ENCODE measurements around the gene ZNF883.
A peak's percentile ranks its signal among the peaks of the same experiment; 100 is the strongest.

The ZNF883 gene

DNA sequence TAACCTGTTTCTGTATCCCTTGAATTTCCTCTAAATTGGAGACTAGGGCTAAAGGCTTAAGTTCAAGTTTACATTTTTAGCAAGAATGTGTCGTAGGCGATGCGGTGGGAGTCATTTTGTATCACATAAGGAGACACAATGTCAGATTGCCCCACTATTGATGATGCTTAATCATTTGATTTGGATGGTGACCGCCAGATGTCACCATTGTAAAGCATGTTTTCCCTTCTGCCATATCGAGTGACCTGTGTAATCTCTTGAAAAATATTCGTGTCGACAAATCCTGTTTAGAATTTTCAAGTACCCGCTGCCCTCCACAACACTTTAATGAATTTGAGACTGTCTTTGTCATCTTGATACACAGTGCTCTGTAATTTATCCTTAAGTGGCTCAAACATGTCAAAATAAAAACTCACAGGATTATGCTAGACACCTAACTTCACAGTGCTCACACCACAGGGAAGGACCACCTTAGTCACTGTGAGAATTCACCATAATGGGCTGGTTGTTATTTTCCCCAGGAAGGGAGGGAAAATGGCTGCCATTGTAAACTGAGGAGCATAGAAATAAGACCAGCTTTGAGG is 86.8 kb downstream of the ZNF883 start:
- CTCF ChIA-PET, result interaction anchor here (0.9 to 3.6 kb wide), 6 partner anchors 8 to 187 kb away, joined by 4 to 18 read pairs (median 8); no protein-coding TSS in a partner anchor

DNA sequence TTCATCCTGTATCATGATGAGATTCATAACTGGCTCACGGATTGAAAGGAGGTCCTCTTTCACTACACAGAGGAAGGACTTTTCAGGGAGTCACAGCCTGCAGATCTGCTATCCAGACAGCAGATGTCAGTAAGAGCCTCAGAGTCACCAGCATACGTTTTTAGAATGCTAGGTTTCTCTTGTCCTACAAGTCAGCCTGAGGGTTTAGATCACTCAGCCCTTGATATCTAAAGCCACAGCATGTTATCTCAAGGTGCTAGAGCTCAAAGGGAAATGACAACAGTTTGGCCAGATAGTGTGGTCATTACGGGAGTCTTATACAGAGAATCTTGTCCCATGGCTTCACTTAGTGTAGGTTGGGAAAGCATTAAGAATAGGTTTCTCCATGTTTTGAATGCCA is 90.4 kb downstream of the ZNF883 start:
- CTCF ChIA-PET, result interaction anchor here (0.8 to 4.6 kb wide), 12 partner anchors 9 to 736 kb away, joined by 3 to 34 read pairs (median 4); no protein-coding TSS in a partner anchor
- peak; percentile 23 for DNase-seq (ENCODE audit: low read depth, low spot score)
- TF ChIP-seq, protein P1, sequence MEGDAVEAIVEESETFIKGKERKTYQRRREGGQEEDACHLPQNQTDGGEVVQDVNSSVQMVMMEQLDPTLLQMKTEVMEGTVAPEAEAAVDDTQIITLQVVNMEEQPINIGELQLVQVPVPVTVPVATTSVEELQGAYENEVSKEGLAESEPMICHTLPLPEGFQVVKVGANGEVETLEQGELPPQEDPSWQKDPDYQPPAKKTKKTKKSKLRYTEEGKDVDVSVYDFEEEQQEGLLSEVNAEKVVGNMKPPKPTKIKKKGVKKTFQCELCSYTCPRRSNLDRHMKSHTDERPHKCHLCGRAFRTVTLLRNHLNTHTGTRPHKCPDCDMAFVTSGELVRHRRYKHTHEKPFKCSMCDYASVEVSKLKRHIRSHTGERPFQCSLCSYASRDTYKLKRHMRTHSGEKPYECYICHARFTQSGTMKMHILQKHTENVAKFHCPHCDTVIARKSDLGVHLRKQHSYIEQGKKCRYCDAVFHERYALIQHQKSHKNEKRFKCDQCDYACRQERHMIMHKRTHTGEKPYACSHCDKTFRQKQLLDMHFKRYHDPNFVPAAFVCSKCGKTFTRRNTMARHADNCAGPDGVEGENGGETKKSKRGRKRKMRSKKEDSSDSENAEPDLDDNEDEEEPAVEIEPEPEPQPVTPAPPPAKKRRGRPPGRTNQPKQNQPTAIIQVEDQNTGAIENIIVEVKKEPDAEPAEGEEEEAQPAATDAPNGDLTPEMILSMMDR (IDR thresholded peaks at IDR 0.05; ENCODE audit: insufficient read depth, low read length, missing control alignments), result peak; percentile 51
- POLR2A ChIA-PET, result no interaction called here
- H3K4me3 ChIP-seq (ENCODE audit: low read depth, low read length), result no peak overlapping the region

More for the DNA sequence above, 86.8 kb downstream of the ZNF883 start:
- DNase-seq (ENCODE audit: low read depth, low spot score), result no peak
- TF ChIP-seq, protein P1 (IDR thresholded peaks at IDR 0.05; ENCODE audit: insufficient read depth, low read length, missing control alignments), result peak; percentile 0
- H3K4me3 ChIP-seq (ENCODE audit: low read depth, low read length), result no peak overlapping the region
- POLR2A ChIA-PET, result no interaction called here

DNA sequence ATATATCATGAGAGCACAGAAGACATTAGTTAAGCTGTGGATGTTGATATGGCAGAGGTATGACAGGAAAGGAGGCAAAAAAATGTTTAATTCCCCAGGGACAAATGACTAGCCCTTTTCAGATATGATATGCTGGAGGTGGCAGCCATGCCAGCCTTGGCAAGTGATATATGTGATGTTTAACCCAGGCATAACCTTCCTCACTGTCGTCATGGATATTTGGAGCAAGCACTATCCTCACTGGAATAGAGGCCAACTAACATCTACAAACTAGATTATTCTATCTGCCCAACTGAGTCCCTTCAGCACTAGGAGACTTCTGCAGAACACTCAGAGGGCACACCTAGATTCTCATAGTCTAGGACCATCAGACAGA is 94.0 kb downstream of the ZNF883 start:
- DNase-seq (ENCODE audit: low read depth, low spot score), result no peak
- TF ChIP-seq, protein P1 (IDR thresholded peaks at IDR 0.05; ENCODE audit: insufficient read depth, low read length, missing control alignments), result no peak
- ChIA-PET CTCF (interaction anchor here (0.7 to 7.9 kb wide), 2 partner anchors 15 to 194 kb away, joined by 4 to 49 read pairs; no protein-coding TSS in a partner anchor), POLR2A (no interaction called here)
- H3K4me3 ChIP-seq (ENCODE audit: low read depth, low read length), result no peak overlapping the region

DNA sequence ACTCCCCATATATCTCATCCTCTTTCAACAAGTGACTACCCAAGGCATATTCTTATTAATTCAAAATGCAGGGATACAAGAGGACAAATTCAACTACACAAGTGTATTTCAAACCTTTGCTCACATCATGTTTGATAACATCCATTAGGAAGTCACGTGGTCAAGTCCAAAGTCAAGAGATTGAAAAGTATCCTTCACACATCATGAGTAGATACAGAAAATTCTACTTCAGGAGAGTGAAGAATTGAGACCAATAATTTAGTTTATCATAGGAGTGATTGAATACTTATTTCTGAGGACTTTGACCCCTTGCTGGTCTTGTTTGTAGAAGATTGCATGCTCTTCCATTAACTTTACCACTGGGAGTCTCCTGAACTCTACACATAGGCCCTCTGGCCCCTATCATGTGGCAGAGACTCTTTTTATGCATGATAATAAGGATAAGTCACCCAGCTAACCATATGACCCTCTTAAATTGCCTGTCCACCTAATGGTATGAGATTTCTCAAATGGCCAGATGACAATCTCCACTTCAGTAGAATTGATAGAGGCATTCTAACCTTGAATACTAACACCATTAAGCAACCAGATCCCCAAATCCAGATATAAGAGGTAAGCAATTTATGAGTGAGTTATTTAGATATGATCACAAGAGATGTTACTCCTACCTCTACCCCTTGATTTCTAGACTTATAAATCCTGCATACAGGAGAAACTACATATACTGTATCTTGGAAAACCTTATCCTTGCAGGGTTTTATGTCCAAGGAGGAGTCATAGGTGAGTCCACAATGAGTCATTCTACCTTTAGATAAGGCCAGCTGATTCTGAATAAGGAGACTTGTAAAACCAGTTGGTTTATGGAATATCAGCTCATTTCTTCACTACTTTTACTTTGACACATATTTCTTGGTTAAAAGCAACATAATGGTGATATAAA is 94.7 kb downstream of the ZNF883 start:
- DNase-seq (ENCODE audit: low read depth, low spot score), result no peak
- TF ChIP-seq, protein P1 (IDR thresholded peaks at IDR 0.05; ENCODE audit: insufficient read depth, low read length, missing control alignments), result no peak
- no peak overlapping the region for H3K4me3 ChIP-seq (ENCODE audit: low read depth, low read length)
- ChIA-PET POLR2A (no interaction called here), CTCF (interaction anchor here (0.7 to 7.9 kb wide), 4 partner anchors 8 to 194 kb away, joined by 4 to 49 read pairs (median 6); no protein-coding TSS in a partner anchor)

DNA sequence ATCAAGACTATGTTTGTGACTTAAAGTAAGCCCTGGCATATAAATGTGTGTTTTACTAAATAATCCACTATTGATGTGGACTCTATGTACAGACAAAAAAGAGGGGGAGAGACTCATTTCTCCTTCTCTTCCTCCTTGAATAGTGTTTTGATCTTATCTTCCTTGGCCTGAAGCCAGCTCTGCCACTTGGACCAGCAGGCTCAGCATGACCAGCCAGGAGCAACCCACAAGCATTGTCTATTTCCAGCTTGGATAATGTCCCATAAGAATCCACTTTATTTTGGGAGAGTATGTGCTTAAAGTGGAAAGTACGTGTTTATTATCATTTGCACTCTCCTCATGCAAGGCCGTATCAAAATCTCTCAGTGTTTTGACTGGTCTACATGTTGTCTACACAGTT is 97.5 kb downstream of the ZNF883 start:
- TF ChIP-seq, protein P1 (IDR thresholded peaks at IDR 0.05; ENCODE audit: insufficient read depth, low read length, missing control alignments), result no peak
- ChIA-PET POLR2A (no interaction called here), CTCF (interaction anchor here (1.2 to 7.9 kb wide), 2 partner anchors 8 to 12 kb away, joined by 3 to 49 read pairs; no protein-coding TSS in a partner anchor)
- no peak overlapping the region for H3K4me3 ChIP-seq (ENCODE audit: low read depth, low read length)
- DNase-seq (ENCODE audit: low read depth, low spot score), result no peak

DNA sequence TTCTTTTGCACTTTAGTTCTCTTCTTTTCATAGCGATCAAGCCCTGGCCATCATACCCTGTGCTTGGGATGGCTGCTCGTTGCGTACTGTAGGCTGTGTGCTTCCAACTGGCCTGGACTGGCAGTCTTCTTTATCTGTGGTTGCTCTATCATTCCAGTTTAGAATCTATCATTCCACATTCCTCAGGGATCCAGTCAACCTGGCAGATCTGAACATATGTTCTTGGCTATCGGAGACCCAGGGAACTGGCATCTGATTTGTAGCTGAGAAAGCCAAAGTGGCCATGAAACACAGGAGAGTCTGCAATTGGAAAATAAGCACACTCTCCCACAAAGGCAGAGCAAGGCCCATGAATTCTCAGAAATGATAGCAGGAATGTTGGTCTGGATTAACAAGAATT is 98.7 kb downstream of the ZNF883 start:
- CTCF ChIA-PET, result interaction anchor here (1.5 to 7.9 kb wide), 2 partner anchors 10 to 68 kb away, joined by 6 to 49 read pairs; no protein-coding TSS in a partner anchor
- POLR2A ChIA-PET, result no interaction called here
- no peak for DNase-seq (ENCODE audit: low read depth, low spot score)

More for the DNA sequence above, 98.7 kb downstream of the ZNF883 start:
- TF ChIP-seq, protein P1 (IDR thresholded peaks at IDR 0.05; ENCODE audit: insufficient read depth, low read length, missing control alignments), result no peak
- H3K4me3 ChIP-seq (ENCODE audit: low read depth, low read length), result no peak overlapping the region

Data from AG04449 (cell line).